MCF 10A (cell line): ENCODE results near the gene RTKN. TPM values are rescaled to one million over a fixed set of nuclear protein-coding genes. Genes with fewer than 3 reads are reported as not detected.
"Not testable (repeated sequence)": the region's sequence is repeated elsewhere in the genome, so short reads cannot be mapped to it uniquely, and the experiment has no call there.

ENCODE experiments used
- BruUV-seq: library from RNA; stranded (reverse); fragments of 400-500 nt; replicated peaks from 2 replicates; lab custom pipeline; 2021; lab: Mats Ljungman, UMichigan
- CTCF ChIA-PET: fragments of 300-600 bp; sonication (Branson Sonifier 250); formaldehyde crosslinking; extraction: SDS; loops from one replicate; lab custom pipeline; 2021; ENCODE audit warnings: antibody characterized with exemption, inconsistent platforms; lab: Yijun Ruan, JAX
- POLR2A ChIA-PET: fragments of 300-600, 350-650 bp; sonication (Branson Sonifier 250); formaldehyde crosslinking; extraction: SDS; loops from one replicate; lab custom pipeline; 2020; ENCODE audit warnings: antibody characterized with exemption, inconsistent platforms; lab: Yijun Ruan, JAX
- DNase-seq: peaks from one replicate; pipeline ENCODE4 v3.0.0-alpha.2; 2018; ENCODE audit not compliant: unreplicated experiment
- H3K27ac Mint-ChIP-seq: one replicate; pipeline ENCODE4 v1.8.0; 2022; ENCODE audit warnings: mild to moderate bottlenecking, low read depth, mixed read lengths; ENCODE audit not compliant: unreplicated experiment
- H3K27me3 Mint-ChIP-seq: one replicate; pipeline ENCODE4 v1.8.0; 2022; ENCODE audit warnings: mixed read lengths; ENCODE audit not compliant: insufficient read depth, unreplicated experiment
- H3K36me3 Mint-ChIP-seq: one replicate; pipeline ENCODE4 v1.8.0; 2022; ENCODE audit warnings: mild to moderate bottlenecking, moderate library complexity, mixed read lengths; ENCODE audit not compliant: insufficient read depth, unreplicated experiment
- H3K4me1 Mint-ChIP-seq: one replicate; pipeline ENCODE4 v1.8.0; 2022; ENCODE audit warnings: mixed read lengths; ENCODE audit not compliant: insufficient read depth, unreplicated experiment
- H3K4me3 Mint-ChIP-seq: one replicate; pipeline ENCODE4 v1.8.0; 2022; ENCODE audit warnings: mild to moderate bottlenecking, moderate library complexity, mixed read lengths; ENCODE audit not compliant: unreplicated experiment
- H3K9me3 Mint-ChIP-seq: one replicate; pipeline ENCODE4 v1.8.0; 2022; ENCODE audit warnings: mixed read lengths; ENCODE audit not compliant: unreplicated experiment
- intact Hi-C: fragments of 100-400 bp; cut with micrococcal nuclease; formaldehyde crosslinking; loops from 2 replicates; pipeline ENCODE4 v1.14.1; 2022
- total RNA-seq: library from RNA; stranded (reverse); gene quantifications from 2 replicates; pipeline ENCODE4 v1.2.3, GENCODE V29; 2022
- TF ChIP-seq, protein P1 (sequence below): fragments of 200-600 bp; IDR thresholded peaks from one replicate; pipeline ENCODE4 v1.8.0; 2022; ENCODE audit warnings: antibody characterized with exemption, mild to moderate bottlenecking; ENCODE audit not compliant: unreplicated experiment

The RTKN gene
- total RNA-seq, 1 experiment from 2014 or later, result 63.0 TPM

DNA sequence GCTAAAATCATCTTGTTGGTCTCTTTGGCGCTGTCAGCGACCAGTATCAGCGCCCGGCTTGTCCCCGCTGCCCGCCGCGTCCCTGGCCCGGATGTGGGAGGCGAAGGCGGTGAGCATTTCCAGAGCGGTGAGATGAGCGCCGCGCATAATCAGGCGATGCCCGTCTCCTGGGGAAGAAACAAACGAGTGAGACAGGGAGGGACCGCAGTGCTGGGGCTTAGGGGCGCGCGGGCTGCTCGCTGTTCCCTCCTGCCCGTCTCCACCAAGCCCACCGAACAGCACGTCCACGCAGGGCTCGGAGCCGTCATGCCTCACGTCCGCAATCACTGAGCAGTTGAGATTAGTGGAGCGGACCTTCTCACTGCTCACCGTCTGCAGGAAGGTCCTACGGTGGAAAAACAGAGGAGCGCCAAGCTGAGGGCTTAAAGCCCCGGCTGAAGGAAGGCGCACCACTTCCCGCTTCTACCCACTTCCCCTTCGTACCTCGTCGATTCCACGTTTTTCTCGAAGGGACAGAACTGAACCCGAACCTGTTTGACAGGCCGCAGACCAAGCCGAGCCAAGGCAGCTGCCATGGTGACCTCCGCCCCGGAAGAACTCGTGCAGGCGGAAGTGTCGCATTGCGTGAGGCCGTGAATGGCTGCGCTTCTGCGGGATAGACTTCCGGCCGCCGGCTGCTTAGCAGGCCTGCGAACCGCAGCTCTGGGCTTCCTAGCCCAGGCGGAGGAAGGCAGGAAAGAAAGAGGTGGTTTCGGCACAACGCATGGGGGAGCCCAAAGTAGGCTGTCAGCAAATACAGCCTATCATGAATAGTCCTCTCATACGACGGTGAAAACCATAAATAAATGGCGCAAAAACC, 30.6 kb upstream of the RTKN start, which contains the start of gene MRPL53:
TSS of gene MRPL53 (minus strand) at position 595 of the 859 bp plus-strand sequence. CDS start at position 575, 20 bp downstream.
- Mint-ChIP-seq H3K9me3 (no peaks in the 10 kb centered on the region), H3K4me1 (peaks cover 8% of the 10 kb centered on the region), H3K27me3 (no peaks in the 10 kb centered on the region), H3K4me3 (peak within 1 kb of the TSS; percentile 94), H3K27ac (peak within 1 kb of the TSS; percentile 97), H3K36me3 (peaks cover 36% of the 10 kb centered on the region)
- intact Hi-C loops, result no loop called here
- TF ChIP-seq, protein P1, sequence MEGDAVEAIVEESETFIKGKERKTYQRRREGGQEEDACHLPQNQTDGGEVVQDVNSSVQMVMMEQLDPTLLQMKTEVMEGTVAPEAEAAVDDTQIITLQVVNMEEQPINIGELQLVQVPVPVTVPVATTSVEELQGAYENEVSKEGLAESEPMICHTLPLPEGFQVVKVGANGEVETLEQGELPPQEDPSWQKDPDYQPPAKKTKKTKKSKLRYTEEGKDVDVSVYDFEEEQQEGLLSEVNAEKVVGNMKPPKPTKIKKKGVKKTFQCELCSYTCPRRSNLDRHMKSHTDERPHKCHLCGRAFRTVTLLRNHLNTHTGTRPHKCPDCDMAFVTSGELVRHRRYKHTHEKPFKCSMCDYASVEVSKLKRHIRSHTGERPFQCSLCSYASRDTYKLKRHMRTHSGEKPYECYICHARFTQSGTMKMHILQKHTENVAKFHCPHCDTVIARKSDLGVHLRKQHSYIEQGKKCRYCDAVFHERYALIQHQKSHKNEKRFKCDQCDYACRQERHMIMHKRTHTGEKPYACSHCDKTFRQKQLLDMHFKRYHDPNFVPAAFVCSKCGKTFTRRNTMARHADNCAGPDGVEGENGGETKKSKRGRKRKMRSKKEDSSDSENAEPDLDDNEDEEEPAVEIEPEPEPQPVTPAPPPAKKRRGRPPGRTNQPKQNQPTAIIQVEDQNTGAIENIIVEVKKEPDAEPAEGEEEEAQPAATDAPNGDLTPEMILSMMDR, result no peak
- ChIA-PET POLR2A (interaction anchor here (0.6 to 5.7 kb wide), 12 partner anchors 9 to 735 kb away, joined by 3 to 84 read pairs (median 4); partner anchors contain the start of genes C2orf81, CCDC142, HTRA2 and INO80B), CTCF (interaction anchor here (0.6 to 1.3 kb wide), 4 partner anchors 10 to 345 kb away, joined by 3 to 18 read pairs (median 3); partner anchors contain the start of genes CCDC142, INO80B and TTC31)
- peak; percentile 91 for DNase-seq
- TSS peak; percentile 94 for BruUV-seq

DNA sequence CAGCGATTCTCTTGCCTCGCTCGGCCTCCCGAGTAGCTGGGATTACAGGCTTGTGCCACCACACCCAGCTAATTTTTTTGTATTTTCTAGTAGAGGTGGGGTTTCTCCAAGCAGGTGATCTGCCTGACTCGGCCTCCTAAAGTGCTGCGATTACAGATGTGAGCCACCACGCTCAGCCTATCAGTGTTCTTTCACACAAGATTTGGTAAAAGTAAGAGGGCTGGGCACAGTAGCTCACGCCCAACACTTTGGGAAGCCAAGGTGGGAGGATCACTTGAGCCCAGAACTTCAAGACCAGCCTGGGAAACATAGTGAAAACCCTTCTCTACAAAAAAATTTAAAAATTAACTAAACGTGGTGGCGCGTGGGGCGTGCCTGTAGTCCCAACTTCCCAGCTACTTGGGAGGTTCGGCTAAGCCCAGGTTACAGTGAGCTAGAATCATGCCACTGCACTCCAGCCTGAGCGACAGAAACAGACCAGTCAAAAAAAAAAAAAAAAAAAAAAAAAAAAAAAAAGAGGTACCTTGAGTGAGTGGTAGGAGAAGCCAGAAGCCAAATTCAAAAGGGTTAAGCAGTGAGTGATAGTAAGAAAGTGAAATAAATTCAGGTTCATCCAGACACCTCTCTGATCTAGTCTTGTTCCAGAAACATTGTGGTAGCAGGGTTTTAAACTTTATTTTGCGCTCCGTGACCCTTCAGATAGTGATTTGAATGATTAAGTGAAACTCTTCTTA, 29.8 kb upstream of the RTKN start:
- BruUV-seq, result no TSS peak
- POLR2A ChIA-PET, result interaction anchor here (1.1 to 5.7 kb wide), 6 partner anchors 11 to 61 kb away, joined by 3 to 84 read pairs (median 7); partner anchors contain the start of genes CCDC142, INO80B, TTC31 and WBP1
- H3K36me3 Mint-ChIP-seq, result peaks cover 30% of the 10 kb centered on the region
- CTCF ChIA-PET, result interaction anchor here (0.6 to 0.7 kb wide), 4 partner anchors 10 to 123 kb away, joined by 3 to 5 read pairs (median 4); partner anchors contain the start of gene INO80B
- H3K9me3 Mint-ChIP-seq, result no peaks in the 10 kb centered on the region
- peak overlapping the region; percentile 94 for H3K4me3 Mint-ChIP-seq
- peak overlapping the region; percentile 97 for H3K27ac Mint-ChIP-seq
- intact Hi-C loops, result no loop called here
- H3K4me1 Mint-ChIP-seq, result peaks cover 8% of the 10 kb centered on the region
- no peaks in the 10 kb centered on the region for H3K27me3 Mint-ChIP-seq
- DNase-seq, result no peak
- TF ChIP-seq, protein P1, result no peak

DNA sequence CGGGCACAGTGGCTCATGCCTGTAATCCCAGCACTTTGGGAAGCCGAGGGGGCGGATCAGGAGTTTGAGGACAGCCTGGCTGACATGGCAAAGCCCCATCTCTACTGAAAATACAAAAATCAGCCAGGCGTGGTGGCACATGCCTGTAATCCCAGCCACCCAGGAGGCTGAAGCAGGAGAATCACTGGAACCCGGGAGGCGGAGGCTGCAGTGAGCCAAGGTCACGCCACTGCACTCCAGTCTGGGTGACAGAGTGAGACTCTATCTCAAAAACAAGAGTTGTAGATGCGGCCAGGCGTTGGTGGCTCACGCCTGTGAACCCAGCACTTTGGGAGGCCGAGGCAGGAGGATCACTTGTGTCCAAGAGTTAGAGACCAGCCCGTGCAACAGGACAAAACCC, 29.0 kb upstream of the RTKN start:
- CTCF ChIA-PET, result interaction anchor here (0.6 kb wide), 1 partner anchor 9 kb away, joined by 5 read pairs; no protein-coding TSS in a partner anchor
- H3K27ac Mint-ChIP-seq, H3K27me3 Mint-ChIP-seq: not testable (repeated sequence)

GRCh38 chr2:74464406-74464805, 22.7 kb upstream of the RTKN start:
- ChIA-PET POLR2A (interaction anchor here (0.6 to 2.8 kb wide), 10 partner anchors 8 to 121 kb away, joined by 3 to 20 read pairs (median 4); partner anchors contain the start of genes AUP1, CCDC142, HTRA2 and INO80B), CTCF (interaction anchor here (0.6 to 1.6 kb wide), 7 partner anchors 10 to 227 kb away, joined by 3 to 5 read pairs (median 3); partner anchors contain the start of genes AUP1 and HTRA2)
- Mint-ChIP-seq H3K27ac (peak overlapping the region; percentile 97), H3K36me3 (peaks cover 35% of the 10 kb centered on the region), H3K4me1 (peaks cover 14% of the 10 kb centered on the region), H3K4me3 (peak overlapping the region; percentile 95), H3K9me3 (no peaks in the 10 kb centered on the region), H3K27me3 (no peaks in the 10 kb centered on the region)
- TF ChIP-seq, protein P1, result no peak
- BruUV-seq, result no TSS peak
- intact Hi-C loops, result no loop called here
- DNase-seq, result no peak

More for the DNA sequence above, 29.0 kb upstream of the RTKN start:
- BruUV-seq, H3K4me1 Mint-ChIP-seq, intact Hi-C loops, H3K9me3 Mint-ChIP-seq, DNase-seq: not testable (repeated sequence)
- POLR2A ChIA-PET, result interaction anchor here (1.1 to 5.7 kb wide), 3 partner anchors 11 to 61 kb away, joined by 3 to 84 read pairs (median 54); partner anchors contain the start of genes CCDC142, INO80B, TTC31 and WBP1
- H3K36me3 Mint-ChIP-seq, result peaks cover 30% of the 10 kb centered on the region
- peak overlapping the region; percentile 58 for H3K4me3 Mint-ChIP-seq
